ENCODE results near the gene ZNF487.

- TF ChIP-seq YY1 (IDR thresholded peaks at IDR 0.05; ENCODE audit: low read depth) (no peak), RAD21 (IDR thresholded peaks at IDR 0.05; ENCODE audit: low read depth) (no peak), TCF12 (IDR thresholded peaks at IDR 0.05; ENCODE audit: low read depth) (no peak), TEAD4 (IDR thresholded peaks at IDR 0.05) (no peak), MAX (IDR thresholded peaks at IDR 0.05) (no peak), EP300 (IDR thresholded peaks at IDR 0.05; ENCODE audit: borderline replicate concordance) (no peak), USF1 (IDR thresholded peaks at IDR 0.05) (no peak), FOXM1 (IDR thresholded peaks at IDR 0.05; ENCODE audit: borderline replicate concordance, low read depth) (no peak), CEBPB (IDR thresholded peaks at IDR 0.05) (no peak), ZBTB7A (IDR thresholded peaks at IDR 0.05; ENCODE audit: low read depth) (no peak)
- TF ChIP-seq, protein P1, sequence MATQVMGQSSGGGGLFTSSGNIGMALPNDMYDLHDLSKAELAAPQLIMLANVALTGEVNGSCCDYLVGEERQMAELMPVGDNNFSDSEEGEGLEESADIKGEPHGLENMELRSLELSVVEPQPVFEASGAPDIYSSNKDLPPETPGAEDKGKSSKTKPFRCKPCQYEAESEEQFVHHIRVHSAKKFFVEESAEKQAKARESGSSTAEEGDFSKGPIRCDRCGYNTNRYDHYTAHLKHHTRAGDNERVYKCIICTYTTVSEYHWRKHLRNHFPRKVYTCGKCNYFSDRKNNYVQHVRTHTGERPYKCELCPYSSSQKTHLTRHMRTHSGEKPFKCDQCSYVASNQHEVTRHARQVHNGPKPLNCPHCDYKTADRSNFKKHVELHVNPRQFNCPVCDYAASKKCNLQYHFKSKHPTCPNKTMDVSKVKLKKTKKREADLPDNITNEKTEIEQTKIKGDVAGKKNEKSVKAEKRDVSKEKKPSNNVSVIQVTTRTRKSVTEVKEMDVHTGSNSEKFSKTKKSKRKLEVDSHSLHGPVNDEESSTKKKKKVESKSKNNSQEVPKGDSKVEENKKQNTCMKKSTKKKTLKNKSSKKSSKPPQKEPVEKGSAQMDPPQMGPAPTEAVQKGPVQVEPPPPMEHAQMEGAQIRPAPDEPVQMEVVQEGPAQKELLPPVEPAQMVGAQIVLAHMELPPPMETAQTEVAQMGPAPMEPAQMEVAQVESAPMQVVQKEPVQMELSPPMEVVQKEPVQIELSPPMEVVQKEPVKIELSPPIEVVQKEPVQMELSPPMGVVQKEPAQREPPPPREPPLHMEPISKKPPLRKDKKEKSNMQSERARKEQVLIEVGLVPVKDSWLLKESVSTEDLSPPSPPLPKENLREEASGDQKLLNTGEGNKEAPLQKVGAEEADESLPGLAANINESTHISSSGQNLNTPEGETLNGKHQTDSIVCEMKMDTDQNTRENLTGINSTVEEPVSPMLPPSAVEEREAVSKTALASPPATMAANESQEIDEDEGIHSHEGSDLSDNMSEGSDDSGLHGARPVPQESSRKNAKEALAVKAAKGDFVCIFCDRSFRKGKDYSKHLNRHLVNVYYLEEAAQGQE (IDR thresholded peaks at IDR 0.05; ENCODE audit: low read depth), result no peak
Observed at GRCh38 chr10:43389867-43390266, 47.0 kb upstream of the ZNF487 start.
